NCI-H1092 treated with DMSO at 0.1 percent for 48 hours (cell line): ENCODE measurements around the gene AQP5.

Experiments used
- DNase-seq: peaks from one replicate; lab custom pipeline; 2025; lab: John Stamatoyannopoulos, UW

AQP5 gene

DNA sequence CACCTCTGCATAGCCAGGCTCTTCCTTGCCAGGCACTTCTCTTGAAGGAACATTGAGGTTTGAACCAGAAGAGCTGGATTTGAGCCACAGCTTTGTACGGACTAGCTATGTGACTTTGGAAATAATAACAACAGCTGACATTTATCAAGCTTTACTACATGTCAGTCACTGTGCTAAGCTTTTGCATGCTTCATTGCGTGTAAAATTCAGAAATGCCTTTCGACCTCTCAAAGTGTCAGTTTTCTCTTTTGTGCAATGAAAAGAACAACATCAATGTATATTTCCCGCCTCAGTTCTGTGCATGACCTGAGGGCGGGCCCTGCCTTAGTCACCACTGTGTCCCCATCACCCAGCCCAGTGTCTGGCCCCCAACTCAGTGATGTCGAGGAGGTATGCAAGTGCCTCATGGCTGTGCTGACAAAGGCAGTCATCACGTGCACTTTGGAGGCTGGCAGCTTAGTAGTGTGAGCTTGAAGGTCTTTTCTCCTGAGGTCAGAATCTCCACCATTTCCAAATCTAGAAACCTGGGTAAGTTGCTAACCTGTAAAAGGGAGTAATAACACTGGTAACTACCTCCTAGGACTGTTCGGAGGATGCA, 29.0 kb upstream of the AQP5 start:
- DNase-seq, result no peak

DNA sequence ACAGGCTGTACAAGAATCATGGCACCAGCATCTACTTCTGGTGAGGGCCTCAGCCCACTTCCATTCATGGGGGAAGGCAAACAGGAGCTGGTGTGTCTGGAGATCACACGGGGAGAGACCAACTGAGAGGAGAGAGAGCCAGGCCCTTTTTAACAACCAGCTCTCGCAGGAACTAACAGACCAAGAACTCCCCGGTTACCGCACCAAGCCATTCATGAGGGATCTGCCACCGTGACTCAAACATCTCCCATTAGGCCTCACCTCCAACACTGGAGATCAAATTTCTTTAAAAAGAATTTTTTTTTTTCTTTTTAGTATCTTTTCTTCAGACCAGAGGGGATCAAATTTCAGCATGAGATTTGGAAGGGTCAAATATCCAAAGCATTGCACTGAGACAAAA, 27.9 kb upstream of the AQP5 start:
- DNase-seq, result no peak

DNA sequence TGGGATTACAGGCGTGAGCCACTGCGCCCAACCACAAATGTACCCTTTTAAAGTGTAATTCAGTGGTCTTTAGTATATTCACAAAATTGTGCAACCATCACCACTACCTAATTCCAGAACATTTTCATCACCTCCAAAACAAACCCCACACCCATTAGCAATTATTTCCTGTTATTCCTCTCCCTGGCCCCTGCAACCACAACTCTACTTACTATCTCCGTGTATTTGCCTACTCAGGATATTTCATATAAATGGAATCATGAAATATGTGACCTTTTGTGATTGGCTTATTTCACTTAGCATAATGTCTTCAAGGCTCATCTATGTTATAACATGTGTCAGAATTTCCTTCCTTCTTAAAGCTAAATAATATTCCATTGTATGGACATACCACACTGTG, 27.2 kb upstream of the AQP5 start:
- no peak for DNase-seq

DNA sequence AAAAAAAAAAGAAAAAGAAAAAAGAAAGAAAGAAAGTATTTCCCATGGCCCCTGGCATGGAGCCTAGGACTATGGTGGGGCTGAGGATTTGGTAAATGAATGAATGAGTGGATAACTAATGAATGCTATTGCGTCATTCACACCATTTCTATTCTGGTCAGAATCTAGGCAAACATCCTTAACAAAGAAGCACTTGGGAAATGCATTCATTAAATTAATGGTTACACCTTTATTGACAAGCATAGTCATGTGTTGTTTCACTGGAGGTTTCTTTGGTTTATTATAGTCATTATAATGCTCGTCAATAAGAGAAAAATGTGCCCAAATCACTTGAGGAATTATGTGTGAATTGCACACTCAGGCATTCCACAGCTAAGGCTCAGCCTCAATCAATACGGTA, 24.7 kb upstream of the AQP5 start:
- no peak for DNase-seq

DNA sequence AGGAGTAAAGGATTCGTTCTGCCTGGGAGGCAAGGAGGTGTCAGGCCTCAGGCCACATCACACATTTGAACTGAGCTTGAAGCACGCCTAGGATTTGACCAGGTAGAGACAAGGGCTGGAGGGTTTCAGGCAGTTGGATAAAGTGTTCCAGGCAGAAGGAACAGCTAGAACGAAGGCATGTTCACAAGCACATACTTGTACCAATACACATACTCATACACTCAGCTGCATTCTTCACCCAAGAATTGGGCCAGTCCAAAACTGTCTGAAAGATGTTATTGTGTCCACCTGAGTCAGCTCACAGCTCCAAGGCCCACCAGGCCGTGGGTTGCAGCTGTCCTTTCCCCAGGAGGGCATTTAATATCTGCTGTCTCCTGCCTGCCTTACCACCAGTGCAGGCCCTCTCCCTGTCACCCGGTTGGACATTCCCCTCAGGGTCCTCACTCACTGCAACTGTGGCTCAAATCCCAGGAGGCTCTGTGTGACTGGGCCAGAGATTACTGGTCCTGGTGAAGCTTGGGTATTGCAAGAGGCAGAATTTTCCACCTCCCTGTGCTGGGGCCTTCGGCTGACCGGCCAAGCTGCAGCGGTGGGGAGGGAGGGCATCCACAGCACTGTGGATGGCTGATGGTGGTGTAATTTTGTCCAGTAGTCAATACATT, 23.9 kb upstream of the AQP5 start:
- DNase-seq, result no peak

DNA sequence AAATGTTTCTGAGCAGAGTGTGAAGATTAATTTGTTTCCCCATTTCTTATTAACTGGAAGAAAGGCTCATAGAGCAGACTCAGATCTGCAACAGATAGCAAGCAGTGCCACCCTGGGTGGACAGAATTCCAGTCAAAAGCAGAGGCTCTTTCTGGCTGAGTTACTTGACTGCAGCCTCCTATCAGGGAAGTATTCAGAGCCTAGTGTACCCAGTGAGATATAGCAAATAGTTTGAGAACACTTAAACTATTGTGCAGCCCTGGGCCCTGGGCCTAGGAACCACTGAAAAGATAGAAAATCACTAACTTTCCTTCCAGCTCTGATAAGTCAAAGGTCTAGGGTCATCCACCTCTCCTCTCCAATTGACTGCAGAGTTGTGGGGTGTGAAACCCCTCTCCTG, 22.4 kb upstream of the AQP5 start:
- no peak for DNase-seq

DNA sequence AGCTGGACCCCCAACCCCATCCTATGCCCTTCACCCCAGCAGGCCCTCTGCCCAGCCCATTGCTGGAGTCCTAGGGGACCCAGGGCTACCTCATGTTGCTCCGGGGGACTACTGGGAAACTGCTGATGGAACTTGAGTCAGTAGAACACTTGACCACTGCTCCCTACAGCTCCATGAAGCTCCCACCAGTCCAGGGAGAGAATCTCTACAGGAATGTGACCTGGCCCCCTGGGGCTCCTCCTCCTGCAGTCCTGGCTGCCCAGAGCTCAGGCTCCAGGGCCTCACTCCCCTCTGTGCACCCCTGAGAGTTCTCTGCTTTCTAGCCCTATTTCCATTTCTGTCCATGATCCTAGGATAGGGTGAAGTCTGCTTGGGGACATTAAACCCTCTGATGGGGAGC, 22.0 kb upstream of the AQP5 start:
- DNase-seq, result no peak

DNA sequence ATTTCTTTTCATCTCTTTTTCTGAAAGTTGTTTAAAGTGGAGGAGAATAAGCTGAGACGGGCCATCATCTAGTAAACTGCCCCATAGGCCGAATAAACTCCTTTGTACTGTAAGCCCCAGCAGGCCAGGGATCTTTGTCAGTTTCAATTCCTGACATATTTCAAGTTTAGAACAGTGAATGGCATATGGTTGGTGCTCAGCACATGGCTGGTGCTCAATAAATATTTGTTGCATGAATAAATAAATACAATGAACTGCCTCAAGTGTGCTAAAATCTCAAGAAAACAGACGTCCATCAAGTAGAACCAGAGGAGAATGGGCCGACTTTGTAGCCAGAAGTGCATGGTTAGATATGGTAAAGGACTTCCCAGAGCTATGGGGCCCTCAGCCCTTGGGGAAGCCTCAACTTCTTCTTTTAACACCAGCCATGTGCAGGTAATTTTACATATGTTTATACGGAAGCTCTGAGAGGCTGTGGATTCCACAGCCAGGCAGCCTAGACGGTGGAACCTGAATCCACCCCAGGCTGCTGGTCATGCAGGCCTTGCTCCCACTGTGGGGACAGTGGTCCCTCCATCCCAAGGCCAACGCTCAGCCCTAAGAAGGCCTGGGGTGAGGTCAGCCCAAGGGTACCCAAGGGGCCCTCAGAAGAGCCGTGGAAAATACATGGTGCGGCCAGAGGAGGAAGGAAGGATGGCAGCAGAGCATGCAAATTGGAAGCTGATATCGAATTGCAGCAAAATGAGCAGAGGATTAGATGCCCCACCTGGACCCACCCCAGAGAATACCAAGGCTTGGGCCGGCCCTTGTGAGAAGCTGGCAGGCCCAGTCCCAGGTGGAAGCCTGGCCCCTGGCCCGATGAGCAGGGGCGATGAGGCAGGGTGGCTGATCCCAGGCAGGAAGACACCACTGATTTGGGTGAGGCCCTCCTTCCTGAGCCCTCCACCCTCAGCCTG, 19.8 kb upstream of the AQP5 start:
- no peak for DNase-seq

DNA sequence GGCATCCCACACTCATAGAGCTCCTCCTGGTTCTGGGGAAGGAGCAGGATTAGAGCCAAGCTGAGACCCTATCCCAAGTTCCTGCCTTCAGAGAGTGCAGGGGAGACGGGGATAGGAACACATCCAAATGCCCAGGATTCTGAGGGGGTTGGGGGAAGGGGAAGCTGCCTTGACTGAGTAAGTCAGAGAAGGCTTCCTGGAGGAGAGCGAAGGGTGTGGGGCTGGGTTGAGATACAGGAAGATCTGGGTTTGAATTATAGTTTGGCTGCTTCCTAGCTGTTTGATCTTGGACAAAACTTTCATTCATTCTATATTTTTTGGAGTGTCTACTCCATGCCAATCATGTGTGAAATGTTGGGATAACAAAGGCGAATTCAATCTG, 19.2 kb upstream of the AQP5 start:
- no peak for DNase-seq

DNA sequence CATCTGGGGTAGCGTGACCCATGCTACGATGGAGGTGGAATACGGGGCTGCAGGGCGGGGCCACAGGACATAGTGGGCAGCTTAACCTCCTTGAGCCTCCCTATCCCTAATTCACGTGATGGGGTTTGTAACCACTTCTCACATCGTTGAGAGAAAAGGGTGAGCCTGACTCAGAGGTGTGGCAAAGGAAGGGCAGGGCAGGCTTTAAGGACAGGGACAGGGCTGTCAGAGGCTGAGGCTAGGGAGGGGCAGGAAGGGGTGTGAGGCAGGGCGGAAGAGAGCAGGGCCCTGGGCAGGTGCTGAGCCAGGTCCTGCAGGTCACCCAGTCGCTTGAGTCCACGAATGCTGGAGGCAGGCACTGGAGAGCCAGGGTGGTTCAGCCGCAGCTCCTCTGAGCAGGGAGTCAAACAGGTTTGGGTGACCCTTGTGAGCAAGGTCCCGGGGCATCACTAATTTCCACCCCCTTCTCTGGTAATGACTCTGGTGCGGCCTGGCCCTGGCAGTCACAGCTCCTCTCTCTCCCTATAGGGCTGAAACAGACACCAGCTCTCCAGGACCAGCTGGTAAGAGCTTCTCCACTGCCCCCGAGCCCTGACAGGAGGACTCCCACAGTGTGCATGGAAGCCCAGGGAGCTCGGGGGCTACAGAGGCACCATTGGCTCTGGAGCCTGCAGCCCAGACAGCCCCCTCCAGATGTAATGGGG, 18.6 kb upstream of the AQP5 start:
- no peak for DNase-seq

DNA sequence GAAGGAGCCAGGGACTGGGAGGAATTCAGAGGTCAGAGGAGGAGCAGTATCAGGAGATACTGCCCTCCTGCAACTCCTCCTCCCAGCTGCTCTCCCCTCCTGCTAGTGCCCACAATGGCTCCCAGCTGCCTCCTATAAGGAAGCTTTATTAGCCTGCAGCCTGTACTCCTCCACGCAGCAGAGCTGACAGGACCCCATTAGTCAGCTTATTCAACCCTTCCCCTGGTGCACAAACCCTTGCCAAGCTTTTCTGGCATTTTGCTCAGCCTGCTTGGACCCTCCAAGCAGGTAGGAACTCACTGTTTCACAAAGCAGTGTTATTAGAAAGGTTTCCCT, 18.1 kb upstream of the AQP5 start:
- no peak for DNase-seq

DNA sequence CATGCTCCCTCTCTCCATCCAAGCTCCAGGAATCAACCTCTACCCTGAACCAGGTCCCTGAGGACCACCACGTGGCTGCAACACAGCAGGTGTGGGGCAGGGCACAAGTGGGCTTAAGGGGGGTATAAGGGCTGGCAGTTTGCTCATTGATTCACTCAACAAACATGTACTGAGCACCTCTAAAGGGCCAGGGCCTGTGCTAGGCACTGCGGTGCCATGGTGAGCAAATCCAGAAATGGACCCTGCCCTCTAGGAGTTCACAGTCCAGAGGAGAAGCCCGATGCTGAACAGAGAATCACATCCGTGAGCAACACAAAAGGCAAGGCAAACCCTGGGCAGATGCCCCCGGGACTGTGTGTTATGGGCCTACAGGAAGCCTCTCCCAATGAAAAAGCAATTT, 17.6 kb upstream of the AQP5 start:
- DNase-seq, result no peak

DNA sequence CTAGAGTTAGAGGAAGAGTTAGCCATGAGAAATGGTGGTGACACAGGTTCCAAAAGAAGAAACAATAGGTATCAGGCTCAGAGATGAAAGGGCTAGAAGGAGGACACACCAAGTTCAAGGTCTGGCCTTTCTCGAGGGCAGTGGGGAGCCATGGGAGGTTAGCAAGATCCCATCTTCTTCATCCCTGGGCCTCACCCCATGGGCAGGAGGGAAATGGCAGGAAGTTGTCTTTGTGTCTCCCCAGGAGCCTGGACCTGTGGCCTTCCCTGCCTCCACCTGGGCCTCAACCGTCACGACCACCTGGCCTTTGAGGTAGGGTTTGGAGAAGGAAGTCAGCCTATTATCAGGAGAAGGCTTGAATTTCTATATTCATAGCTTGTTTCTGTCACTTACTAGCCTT, 17.0 kb upstream of the AQP5 start:
- DNase-seq, result no peak

DNA sequence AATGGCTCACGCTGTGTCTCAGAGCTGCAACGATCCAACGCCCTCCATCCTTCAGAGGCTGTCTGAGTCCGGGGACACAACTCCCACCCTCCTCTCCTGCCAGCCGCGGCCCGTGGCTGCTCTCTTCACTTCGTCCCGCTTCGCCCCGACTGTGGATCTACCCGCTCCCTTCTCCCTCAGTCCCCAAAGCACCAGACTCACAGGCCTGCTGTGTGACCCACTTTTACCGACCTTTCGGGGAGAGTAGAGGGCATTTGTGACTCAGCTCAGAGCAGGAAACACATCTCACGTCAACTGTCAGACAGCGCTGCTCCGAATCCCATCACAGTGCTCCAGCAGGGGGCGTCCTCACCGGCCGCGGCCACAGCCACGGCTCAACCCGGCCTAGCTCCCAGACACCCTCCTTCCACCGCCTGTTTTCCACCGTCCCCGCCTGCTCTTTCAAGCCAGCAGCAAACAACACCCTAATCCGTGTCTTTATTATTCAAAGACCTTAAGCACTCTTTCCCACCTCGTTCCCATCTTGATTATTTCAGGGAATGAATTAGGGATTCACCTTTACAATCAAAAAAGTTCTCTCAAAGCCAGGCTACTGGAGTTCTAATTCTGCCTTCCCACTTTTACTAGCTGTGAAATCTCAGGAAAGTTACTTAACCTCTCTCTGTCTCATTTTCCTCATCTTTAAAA, 16.1 kb upstream of the AQP5 start:
- DNase-seq, result no peak

DNA sequence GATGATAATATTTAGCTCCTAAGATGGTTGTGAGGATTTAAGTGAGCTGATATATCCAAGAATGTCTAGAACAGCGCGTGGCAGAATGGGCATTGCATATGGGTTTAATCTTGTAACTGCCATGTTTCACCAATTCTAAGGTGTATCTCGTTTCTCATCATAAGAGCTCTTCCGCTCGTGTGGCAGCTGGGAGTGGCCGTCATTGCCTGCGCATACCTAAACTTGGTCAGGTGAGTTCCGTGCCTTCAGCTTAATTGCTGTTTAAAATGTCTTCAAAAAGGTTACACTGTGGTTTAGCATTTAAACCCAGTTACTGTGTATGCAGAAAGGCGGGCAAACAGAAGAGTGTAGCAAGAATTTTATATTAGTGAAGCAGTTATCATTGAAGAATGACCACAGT, 15.6 kb upstream of the AQP5 start:
- no peak for DNase-seq

DNA sequence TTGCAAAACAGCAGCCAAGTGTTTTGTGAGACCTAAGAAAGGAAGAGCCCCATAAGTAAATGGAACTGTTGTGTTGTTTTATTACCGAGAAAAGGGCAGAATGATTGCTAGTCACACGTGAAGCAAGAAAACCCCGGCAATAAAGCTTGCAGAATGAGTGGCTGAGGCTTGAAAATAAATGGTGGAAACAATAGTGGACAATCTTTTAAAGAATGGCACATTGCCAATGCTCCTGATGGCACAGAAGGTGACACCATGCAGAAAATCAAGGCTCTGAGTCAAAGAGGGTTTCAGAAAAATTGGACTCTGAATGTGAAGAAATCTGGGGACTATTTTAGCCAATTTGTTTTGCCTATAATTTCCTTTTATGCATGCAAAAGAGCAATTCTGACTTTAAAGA, 15.2 kb upstream of the AQP5 start:
- DNase-seq, result peak; percentile 7

DNA sequence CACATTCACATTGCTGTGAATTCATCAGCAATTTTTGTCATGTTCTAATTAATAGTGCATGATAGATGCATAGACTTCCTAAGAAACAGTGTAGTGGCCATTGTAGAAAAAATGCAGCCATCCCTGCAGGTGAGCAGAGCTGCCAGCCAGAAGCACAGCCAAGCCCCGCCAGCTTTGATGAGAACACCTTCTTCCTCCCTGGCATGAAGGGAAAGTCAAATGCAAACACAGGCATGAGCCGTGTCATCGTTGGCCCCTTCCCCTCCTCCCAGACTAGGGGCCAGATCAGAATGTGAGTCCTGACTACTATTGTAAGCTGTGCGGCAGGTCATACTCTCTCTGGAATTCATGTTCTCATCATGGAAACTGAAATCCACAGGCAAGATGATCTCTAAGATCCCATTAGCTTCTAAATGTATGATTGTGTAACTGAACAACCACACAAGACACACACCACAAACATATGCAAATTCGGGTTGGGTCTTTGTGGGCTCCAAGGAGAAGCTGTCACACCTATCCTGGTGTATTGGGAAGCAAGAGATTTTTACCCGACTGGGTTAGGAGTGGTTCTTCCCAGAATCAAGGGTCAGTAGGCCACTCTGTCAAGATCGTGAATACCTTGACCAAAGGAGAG, 14.0 kb upstream of the AQP5 start:
- DNase-seq, result no peak

DNA sequence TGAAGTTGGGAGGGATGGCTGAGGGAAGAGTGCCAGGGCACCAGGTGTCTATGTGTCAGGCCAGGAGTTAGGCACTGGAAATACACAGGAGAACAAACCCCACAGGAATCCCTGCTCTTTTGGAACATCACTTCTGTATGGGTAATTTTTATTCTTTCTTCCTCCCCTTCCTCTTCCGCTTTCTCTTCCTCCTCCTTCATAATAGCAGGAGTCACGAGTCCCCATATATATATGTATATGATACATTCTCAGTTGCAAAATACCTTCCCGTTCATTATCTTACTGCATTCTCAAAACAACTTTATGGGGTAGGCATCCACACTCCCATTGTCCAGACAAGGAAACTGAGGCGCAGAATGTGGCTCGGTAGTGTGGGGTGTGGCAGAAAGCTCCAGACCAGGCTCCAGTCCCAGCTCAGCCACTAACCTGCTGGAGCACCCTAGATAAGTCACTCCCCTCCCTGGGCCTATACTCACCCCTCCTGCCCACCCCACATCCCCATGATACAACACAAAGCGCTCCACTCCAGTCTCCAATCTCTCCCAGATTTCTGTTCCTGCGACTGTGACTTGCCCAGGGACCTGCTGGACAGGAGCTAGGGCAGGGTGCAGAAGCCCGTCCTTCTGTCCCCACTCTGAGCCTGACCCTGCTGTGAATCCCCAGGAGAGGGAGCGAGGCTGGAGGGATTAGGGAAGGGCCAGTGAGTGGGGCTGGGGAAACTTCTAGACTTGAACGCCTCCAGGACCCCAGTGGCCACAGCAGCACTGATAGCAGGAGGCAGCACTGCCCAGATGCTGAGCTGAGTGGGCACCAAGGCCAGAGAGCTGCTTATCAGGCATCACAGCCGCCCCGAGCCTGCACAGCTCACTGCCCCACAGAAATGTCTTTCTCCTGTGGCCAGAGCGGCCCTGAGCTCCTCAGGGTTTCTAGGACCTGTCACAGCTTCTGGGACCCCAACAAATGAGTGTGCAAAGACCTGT, 12.5 kb upstream of the AQP5 start:
- no peak for DNase-seq

DNA sequence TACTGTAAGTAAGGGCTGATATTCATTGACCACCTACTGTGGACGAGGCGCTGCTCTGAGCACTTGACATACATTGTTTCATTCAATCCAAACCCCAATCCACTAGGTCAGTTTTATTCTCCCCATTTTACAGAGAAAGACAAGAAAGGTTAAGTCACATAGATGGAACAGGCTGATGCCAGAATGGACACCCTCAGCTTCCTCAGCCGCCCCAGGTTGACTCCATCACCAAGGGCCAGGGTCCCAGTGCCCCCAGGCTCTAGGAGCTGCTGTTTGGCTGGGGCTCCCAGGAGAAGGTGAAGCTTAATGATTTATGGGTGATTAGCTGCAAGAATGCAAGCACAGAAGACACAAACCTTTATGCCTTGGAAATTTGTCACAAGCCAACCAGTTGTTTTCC, 11.8 kb upstream of the AQP5 start:
- DNase-seq, result no peak
